Measurements from ENCODE around the gene VAMP1.
"Not testable (repeated sequence)": the region's sequence is repeated elsewhere in the genome, so short reads cannot be mapped to it uniquely, and the experiment has no call there.

The VAMP1 gene

GRCh38 chr12:6469609-6470374 lies 685 bp downstream of the VAMP1 start:
- ATAC-seq: no peak
- DNase-seq: no peak

- DNase-seq: no peak
- no peak for ATAC-seq
Observed at GRCh38 chr12:6469092-6469491, 1.4 kb downstream of the VAMP1 start.

- DNase-seq (no peak), ATAC-seq (no peak)
Observed at GRCh38 chr12:6468283-6468575, 2.2 kb downstream of the VAMP1 start.

GRCh38 chr12:6467571-6468282 lies 2.8 kb downstream of the VAMP1 start:
- ATAC-seq, DNase-seq: not testable (repeated sequence)

GRCh38 chr12:6466751-6467150 lies 3.7 kb downstream of the VAMP1 start:
- DNase-seq, ATAC-seq: not testable (repeated sequence)

GRCh38 chr12:6466184-6466573 lies 4.3 kb downstream of the VAMP1 start:
- ATAC-seq (no peak), DNase-seq (no peak)

- DNase-seq: peak; percentile 59
Observed at GRCh38 chr12:6465467-6466183, 4.9 kb downstream of the VAMP1 start.

GRCh38 chr12:6464531-6464930 lies 5.9 kb downstream of the VAMP1 start:
- DNase-seq: no peak
- no peak for ATAC-seq

More at GRCh38 chr12:6465467-6466183, 4.9 kb downstream of the VAMP1 start:
- ATAC-seq: no peak

- DNase-seq: no peak
- no peak for ATAC-seq
Observed at GRCh38 chr12:6463858-6464257, 6.6 kb downstream of the VAMP1 start.

- ATAC-seq (no peak), DNase-seq (no peak)
Observed at GRCh38 chr12:6463216-6463615, 7.3 kb downstream of the VAMP1 start.

- ATAC-seq (peak; percentile 60), DNase-seq (peak; percentile 59)
Observed at GRCh38 chr12:6462234-6462995, 8.1 kb downstream of the VAMP1 start.

- DNase-seq (peak; percentile 87), ATAC-seq (peak; percentile 89)
Observed at GRCh38 chr12:6461401-6462233, 8.9 kb downstream of the VAMP1 start.

- DNase-seq: no peak
- ATAC-seq: peak; percentile 17
Observed at GRCh38 chr12:6460751-6461371, 9.6 kb downstream of the VAMP1 start.

- ATAC-seq (no peak), DNase-seq (no peak)
Observed at GRCh38 chr12:6459004-6459337, 11.5 kb downstream of the VAMP1 start.

- ATAC-seq (no peak), DNase-seq (no peak)
Observed at GRCh38 chr12:6458281-6459003, 12.0 kb downstream of the VAMP1 start.

GRCh38 chr12:6457220-6457945 lies 13.1 kb downstream of the VAMP1 start:
- ATAC-seq (no peak), DNase-seq (no peak)

- peak; percentile 60 for DNase-seq
- no peak for ATAC-seq
Observed at GRCh38 chr12:6452944-6453630, 17.4 kb downstream of the VAMP1 start.

- DNase-seq: peak; percentile 54
- no peak for ATAC-seq
Observed at GRCh38 chr12:6452245-6452943, 18.1 kb downstream of the VAMP1 start.

Data from stimulated activated naive CD8-positive, alpha-beta T cell treated with anti-CD3 and anti-CD28 coated beads, Interleukin-15, Interleukin-2, amounts not matched to agents 100 U/mL and 50 U/mL, for 24 hours (primary cell).